Fibroblast of skin of right biceps (primary cell): Measurements from ENCODE around the gene GMPS.
"Not testable (repeated sequence)": the region's sequence is repeated elsewhere in the genome, so short reads cannot be mapped to it uniquely, and the experiment has no call there.

Experiments
- DNase-seq: peaks from one replicate; pipeline ENCODE4 v3.0.0-alpha.2; 2013

Gene GMPS

GRCh38 chr3:155870133-155870944, at the start of gene GMPS:
GMPS (plus strand) TSS chr3:155870650; CDS start chr3:155870871, 221 bp downstream.
- DNase-seq = peak; percentile 95

GRCh38 chr3:155828490-155829098, 41.9 kb upstream of the GMPS start:
- not testable (repeated sequence) for DNase-seq

GRCh38 chr3:155835341-155836071, 34.9 kb upstream of the GMPS start:
- no peak for DNase-seq

- DNase-seq = no peak
These were observed 26.9 kb upstream of the GMPS start for GRCh38 chr3:155843569-155843968.

- DNase-seq = no peak
These were observed 24.3 kb upstream of the GMPS start for GRCh38 chr3:155846119-155846518.

- DNase-seq = no peak
These were observed 22.5 kb upstream of the GMPS start for GRCh38 chr3:155847993-155848392.

- DNase-seq = not testable (repeated sequence)
These were observed 21.0 kb upstream of the GMPS start for GRCh38 chr3:155849404-155849803.

- DNase-seq = no peak
These were observed 18.1 kb upstream of the GMPS start for GRCh38 chr3:155852341-155852740.

GRCh38 chr3:155853214-155854140, 17.0 kb upstream of the GMPS start:
- peak; percentile 9 for DNase-seq

- peak; percentile 100 for DNase-seq
These were observed 16.1 kb upstream of the GMPS start, which contains the start of gene SLC33A1 for GRCh38 chr3:155854141-155854940. SLC33A1 (minus strand) TSS chr3:155854427; CDS start chr3:155853997, 430 bp downstream.

- no peak for DNase-seq
These were observed 10.6 kb upstream of the GMPS start for GRCh38 chr3:155859859-155860258.

GRCh38 chr3:155860424-155860823, 10.0 kb upstream of the GMPS start:
- DNase-seq = not testable (repeated sequence)

- DNase-seq = no peak
These were observed 8.8 kb upstream of the GMPS start for GRCh38 chr3:155861476-155862183.

- peak; percentile 81 for DNase-seq
These were observed 8.0 kb upstream of the GMPS start for GRCh38 chr3:155862290-155862982.

- no peak for DNase-seq
These were observed 7.2 kb upstream of the GMPS start for GRCh38 chr3:155863072-155863784.

- no peak for DNase-seq
These were observed 759 bp upstream of the GMPS start for GRCh38 chr3:155869691-155870090.

GRCh38 chr3:155870945-155871745, 695 bp downstream of the GMPS start:
- DNase-seq = peak; percentile 31

GRCh38 chr3:155871746-155872158, 1.3 kb downstream of the GMPS start:
- DNase-seq = no peak
